Measurements from ENCODE around the gene NCOA5.

The NCOA5 gene

DNA sequence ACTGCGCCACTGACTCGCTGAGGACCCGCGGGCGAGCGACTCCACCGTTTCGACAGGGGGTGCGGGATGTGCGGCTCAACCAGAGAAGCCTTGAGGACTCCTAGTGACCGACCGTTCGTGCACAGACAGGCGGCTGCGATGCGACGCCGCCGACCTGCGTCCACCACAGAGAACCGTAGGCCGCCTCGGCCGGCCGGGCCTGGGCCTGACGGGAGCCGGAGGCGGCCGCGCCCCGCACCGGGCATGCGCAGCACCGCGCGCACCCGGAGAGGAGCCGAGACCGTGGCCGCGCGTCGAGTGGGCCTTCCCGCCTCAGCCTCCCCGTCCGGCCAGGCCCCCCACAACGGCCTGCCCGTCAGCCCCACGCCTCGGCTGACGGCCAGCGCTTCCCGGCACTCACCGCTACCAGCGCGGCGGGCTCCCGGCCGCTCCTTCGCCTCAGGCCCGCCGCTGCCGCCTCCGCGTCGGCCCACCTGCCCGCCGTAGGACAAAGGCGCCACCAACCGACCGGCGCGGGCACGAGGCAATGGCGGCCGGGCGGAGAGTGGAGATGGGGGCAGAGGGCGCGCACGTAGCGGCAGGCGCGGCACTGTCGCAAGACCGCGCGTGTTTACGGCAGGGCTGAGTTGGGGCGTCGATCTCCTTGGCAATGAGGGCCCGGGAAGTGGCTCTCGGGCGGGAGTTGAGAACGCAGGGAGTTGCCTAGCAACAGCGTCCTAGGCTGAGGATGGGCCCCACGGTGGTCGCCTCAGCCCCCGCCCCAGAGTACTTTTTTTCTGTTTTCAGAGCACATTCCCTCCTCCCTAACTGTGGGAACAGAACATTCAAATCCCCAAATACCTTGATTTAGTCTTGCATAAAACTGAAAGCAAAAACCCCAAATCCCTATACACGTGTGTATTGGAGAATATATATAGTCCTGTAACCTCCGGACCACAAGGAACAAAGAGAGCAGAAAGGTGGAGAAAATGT lies at the start of gene NCOA5:
NCOA5 (minus strand) TSS at position 546 of the 972 bp plus-strand sequence. CDS start 10,538 bp downstream, outside the sequence.
- DNase-seq = peak; percentile 93

DNA sequence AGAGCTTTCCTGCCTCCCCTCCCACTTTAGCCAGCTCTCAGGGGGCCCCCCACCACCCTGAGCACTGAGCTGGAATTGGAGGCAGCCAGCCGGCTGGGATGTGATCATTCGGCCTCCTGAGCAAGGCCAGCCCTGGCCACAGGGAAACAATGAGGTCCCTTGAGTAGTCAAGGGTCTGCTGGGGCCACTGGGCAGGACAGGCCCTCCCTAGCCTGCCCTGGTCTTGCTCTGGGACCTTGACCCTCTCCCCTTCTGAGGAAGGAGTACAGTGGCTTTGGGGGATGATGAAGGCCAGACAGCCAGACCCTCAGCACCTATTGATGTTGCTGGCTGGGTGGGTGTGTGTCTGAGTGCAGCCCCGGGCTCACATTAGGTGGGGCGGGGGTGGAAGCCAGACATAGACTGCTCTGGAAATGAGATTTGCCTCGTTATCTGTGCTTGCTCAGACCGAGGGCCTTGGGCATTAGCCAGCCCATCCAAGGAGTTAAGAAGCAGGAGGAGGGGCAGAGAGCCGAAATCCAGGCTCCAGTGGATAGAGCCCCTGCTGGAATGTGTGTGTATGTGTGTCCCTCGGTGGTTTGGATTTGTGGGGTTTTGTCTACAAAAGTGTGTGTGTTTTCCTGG lies 49.6 kb upstream of the NCOA5 start:
- DNase-seq = no peak

DNA sequence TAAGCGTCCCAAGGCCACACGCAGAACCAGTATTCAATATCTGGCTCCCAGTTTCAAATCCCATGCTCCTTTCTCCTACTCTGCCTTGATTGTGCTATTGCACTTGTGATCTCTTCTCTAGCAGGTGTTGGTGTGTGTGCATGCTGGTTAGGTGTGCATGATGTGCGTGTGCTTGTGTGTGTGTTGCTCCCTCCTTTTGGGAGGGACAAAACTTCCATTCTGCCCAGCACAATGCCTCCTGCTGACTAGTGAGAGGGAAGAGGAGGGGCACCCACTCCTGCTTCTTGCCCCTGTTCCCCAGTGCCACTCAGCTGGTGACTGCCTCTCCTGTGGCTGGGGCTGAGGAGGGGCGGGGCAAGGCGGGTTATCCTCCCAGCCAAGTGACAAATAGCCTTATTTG lies 48.1 kb upstream of the NCOA5 start:
- DNase-seq = no peak

DNA sequence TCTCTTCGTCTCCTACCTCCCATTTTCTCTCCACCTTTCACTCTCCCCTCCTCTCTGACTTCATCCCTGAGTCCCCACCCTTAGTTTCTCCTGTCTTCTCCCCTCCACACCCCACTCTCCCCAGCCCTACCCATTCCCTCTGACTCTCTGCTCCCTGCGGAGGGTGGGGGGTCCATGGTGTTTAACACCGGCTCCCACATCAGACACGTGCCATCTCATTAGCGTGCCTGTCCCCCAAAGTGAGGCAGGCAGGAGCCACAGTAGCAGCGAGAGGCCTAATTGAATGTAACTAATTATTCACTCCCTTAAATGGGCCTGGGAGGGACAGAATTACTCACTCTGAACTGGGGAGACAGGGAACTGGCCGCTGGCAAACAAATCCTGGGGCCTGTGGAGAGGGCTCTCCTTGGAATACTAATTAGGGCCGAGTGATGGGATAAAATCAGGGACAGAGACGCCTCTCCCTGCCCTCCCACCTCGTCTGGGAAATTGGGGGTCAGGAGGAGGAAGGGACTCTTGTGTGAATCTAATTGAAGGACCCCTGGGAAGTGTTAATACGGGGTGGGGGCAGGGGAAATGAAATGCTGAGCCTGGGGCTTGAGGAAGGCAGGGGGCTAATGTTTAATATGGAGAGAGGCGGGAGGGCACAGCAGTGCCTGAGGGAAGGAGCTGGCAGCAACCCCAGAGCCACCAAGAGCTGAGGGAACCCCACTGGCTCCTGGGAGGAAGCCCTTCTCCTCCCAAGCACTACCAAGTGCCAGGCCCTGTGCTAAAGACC lies 46.3 kb upstream of the NCOA5 start:
- DNase-seq = no peak

DNA sequence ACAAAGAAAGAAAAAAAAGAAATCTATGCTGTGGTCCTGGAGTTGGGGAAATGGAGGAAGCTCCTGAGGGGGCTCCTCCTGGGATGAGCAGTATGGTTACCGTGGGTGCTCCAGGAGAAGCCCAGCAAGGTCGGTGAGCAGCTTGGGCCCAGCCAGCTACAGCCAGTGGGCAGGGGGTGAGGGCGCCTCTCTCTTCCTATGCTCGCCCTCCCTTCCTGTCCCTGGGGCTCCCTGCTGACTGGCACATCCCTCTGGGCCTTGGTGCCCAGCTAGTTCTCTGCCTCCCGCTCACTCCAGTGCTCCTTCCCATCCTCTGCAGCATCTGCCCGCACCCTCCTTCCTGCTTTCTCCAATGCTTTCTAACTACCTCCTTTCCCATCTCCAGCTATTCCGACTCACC lies 45.0 kb upstream of the NCOA5 start:
- no peak for DNase-seq

DNA sequence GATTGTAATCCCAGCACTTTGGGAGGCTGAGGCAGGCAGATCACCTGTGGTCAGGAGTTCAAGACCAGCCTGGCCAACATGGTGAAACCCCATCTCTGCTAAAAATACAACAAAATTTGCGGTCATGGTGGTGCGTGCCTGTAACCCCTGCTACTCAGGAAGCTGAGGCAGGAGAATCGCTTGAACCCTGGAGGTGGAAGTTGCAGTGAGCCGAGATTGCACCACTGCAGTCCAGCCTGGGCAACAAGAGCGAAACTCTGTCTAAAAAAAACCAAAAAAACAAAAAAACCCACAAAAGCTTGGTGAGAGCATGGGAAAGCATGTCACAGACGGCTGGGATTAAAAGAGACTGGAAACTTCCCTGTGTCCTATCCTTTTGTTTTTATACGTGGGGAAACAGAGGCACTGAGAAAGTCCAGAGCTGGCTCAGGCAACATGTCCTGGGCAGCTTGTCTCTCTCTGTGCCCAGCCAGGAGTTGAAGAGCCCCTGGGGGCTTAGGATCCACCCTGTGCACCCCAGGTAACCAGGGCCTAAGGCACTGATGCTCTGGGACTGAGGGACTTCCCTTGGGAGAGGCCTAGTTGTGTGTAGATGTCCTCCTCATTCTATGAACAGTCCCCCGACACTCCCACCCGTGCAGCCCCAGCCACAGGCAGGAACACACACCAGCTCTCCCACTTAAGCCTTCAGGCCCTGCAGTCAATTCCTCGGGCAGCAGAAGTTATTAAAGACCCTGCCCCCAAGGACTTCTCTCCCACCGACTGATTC lies 44.3 kb upstream of the NCOA5 start:
- DNase-seq = no peak

DNA sequence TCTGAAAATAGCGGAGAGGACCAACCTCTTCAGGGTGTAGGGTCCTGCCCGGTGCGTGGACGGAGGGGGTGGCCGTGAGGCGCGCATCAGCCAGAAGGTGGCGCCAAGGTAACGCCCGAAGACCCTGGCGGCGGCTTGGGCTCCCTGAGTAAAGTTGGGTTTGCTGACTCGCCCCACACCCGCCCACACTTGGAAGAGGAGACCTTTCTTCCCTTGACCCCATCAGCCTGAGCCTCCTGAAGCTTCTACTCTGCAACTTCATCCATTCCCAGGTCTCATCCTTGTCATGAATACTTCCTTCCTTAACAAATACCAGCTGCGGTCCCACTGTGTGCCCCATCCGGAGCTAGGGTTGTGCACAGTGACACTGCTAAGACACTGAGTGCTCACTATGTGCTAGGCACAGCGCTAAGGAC lies 43.0 kb upstream of the NCOA5 start:
- DNase-seq = peak; percentile 68

DNA sequence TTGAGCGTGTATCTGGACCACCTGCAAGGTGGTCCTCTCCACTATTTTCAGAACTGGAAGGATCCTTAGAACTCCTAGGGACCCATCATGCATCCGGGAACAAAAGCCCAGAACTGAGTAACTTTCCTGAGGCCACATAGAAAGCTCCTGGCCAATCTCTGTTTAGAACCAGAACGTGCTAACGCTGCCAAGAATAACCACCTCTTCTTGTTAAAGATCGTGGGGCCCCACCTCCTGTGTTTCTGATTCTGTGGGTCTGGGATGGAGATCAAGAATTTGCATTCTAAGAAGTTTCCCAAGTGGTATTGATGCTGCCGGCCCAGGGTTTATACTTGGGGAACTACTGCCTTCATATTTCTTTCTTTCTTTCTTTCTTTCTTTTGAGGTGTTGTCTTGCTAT lies 41.6 kb upstream of the NCOA5 start:
- no peak for DNase-seq

DNA sequence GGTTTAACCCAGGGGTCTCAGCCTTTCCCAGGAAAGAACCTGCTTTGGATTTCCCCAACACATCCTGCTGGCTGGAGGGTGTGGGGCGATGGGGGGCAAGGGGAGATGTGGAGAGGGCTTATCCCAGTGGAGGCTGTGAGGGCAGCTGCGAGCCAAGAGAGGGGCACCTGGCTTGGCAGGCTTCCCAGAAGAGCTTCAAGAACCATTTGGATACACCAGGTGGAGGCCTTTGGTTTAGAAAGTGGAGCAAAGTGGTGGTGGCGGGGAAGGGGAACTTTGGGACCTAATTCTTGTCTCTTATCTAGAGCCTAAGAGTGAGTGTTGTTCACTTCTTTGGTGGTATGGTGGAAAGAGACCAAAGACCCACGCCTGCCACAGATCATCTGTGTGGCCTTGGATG lies 40.8 kb upstream of the NCOA5 start:
- no peak for DNase-seq

DNA sequence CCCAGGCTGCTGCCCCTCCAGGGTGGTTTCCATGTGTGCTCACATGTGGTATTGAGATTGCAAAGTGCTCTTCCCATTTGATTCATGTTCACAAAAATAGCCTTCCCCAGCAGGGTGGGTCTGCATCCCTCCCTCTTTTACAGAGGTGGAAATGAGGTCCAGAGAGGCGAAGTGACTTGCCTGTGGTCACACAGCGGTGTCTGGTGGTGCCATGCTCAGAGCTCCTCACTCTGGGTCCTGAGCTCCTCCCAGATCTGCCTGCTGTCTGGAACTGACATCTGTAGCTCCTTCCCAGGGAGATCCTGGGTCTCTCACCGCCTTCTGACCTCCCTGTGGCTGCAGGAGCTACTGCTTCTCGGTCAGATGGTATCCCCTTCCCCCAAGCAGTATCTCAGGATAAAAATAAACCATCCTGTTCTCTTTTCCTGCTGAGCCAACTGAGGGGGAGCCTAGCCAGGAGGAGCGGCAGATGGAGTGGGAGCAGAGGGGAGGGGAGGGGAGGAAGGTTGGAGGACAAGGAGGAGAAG lies 40.3 kb upstream of the NCOA5 start:
- no peak for DNase-seq

DNA sequence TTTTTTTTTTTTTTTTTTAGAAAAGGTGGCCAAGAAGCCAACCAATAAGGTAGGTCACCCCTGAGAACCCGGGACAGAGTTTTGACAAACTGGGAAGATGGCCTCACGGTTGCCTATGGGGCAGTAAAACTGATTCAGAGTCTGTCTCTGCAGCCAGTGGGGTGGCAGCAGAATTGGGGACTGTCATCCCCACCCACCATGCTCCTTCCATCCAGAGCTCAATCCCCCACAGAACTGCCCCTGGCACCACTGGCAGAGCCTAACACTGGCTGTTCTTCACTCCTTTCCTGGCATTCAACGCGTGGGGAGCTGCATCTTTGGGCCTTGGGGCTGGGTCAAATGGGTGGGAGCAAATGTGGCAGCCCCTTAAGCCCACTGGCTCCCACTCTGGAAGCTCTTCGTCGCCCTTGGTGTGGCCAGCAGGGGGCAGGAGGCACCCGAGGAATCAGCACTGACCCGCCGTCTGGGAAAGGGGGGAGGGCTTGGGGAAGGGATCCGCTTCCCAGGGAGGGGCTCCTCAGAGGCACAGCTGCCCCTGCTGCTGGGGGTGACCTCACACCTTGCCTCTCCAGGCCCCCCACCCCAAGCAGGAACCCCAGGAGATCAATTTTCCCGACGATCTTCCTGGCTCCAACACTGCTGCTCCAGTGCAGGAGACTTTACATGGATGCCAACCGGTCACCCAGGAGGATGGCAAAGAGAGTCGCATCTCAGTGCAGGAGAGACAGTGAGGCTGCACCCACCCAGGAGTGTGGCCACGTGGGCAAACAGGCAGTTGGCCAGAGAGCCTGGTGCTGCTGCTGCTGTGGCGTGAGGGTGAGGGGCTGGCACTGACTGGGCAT lies 38.8 kb upstream of the NCOA5 start:
- DNase-seq = no peak

DNA sequence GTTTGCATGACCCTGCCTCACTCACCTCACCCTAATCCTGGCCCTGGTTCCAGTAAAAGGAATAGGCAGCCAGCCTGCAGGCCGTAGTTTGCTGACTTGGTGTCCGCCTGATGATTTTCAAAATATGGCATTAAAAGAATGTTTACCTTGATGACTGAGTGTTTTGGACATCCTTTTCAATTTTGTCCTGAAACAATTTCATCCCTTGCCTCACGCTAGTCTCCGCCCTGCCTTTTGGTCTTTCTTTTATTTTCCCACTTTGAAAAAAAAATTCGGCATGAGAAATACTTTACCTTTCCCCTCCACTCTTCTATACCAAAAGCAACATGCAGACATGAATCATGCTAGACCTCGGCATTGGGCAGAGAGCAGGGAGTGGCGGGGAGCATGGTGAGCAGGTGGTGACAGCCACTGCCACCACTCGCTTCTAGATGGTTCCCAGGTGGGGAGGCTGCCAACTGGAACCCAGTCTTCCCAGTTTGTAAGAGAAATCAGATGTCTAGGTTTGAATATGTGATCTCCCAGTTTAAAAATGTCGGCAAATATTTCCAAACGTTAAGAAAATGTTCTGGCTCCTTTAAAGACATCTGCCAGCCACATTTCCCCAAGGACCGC lies 37.7 kb upstream of the NCOA5 start:
- DNase-seq = no peak

DNA sequence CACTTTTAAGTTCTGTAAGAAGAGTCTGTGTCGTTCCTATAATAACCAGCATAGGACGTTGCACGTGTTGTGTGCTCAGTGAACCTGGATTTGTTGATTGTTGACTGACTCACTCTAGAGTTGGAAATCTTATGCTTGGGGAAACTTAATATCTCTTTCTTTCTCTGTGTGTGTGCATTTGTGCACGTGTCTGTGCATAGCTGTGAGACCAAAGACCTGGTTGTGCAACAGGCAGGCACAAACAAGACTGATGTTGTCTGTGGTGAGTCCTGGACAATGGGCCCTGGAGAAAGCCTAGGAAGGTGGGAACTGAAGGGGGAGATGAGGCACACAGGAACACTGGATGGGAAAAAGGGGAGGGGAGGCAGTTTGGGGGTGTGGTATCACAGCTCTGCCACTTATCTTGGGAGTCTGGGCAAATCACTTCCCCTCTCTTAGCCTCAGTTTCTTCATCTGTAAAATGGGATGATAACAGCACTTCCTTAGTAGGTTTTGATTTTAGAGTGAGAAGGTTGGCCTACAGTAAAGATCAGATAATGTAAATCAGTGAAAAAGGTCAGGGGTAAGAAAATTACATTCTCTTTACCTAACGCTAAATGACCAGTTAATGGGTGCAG lies 36.8 kb upstream of the NCOA5 start:
- DNase-seq = no peak

DNA sequence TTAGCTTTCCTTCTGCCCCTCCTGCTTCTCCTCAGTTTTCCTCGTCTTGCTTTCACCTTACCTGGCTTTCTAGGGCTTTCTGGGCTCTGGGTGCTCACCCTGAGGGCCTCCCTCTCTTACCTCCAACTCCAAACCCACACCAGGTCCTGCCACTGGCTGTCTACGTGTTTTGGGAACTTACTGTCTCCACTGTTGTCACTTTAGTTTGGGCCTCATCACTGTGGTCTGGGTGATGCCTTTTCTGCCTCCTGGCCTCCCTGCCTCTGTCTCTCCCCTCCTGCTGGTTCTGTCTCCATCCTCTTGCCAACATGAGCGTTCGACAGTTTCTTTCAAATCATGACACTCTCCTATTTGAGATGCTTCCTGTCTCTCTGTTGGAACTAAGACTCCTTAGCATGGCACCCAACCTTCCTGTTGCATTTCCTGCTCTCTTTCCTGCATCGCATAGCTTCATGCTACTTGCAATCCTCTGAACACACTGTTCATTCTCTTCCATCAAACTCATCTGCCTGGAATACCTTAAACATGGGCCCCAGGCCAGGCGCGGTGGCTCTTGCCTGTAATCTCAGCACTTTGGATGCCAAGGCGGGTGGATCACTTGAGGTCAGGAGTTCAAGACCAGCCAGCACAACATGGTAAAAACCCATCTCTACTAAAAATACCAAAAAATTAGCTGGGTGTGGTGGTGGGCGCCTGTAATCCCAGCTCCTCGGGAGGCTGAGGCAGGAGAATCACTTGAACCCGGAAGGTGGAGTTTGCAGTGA lies 33.9 kb upstream of the NCOA5 start:
- DNase-seq = no peak

DNA sequence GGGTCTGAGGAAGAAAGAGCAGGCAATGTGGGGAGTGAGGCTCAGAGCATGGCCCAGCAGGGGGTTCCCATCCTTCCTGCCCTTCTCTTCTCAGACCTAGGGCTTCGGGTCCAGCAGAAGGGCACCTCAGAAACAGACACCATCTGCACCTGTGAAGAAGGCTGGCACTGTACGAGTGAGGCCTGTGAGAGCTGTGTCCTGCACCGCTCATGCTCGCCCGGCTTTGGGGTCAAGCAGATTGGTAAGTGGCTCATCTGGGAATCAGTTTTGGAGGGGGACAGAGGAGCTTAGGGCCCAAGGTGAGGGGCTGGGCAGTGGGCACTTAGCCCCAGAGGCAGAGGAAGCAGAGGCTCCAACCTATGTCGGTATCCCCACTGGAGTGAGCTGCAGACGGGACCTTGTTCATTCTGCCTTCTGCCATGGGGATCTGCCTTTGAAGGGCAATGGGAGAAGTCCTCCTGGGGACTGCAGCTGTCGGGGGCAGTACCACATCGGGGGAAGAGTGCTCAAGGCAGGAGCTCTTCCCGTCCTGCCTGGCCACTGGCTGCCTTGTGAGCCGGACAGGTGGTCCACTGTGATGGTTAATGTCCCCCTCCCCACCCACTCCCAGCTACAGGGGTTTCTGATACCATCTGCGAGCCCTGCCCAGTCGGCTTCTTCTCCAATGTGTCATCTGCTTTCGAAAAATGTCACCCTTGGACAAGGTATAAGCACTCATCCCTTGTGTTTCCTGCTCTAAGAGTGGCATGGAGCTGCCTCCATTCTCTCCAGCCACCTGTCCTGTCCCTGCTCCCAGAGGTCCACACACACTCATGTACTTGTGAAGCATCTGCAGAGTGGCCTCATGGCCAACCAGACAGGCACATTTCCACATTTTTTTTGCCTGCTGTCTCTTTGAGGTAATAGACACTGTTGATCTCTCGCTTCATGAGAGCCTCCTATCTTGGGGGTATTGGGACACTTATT lies 33.0 kb upstream of the NCOA5 start:
- no peak for DNase-seq

DNA sequence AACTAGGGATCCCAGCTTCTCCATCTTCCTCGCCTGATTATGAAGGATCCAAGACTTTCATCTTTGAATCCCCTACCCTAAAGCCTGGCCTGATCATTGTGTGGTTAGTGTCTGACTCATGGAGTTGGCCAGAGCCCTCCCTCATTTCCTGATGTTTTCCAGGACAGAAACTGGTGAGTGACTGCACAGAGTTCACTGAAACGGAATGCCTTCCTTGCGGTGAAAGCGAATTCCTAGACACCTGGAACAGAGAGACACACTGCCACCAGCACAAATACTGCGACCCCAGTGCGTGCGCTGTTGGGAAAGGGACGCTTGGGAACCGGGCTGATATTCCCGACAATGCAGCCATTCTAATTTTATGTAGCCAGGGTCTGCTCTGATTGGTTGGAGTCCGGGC lies 32.3 kb upstream of the NCOA5 start:
- DNase-seq = no peak

DNA sequence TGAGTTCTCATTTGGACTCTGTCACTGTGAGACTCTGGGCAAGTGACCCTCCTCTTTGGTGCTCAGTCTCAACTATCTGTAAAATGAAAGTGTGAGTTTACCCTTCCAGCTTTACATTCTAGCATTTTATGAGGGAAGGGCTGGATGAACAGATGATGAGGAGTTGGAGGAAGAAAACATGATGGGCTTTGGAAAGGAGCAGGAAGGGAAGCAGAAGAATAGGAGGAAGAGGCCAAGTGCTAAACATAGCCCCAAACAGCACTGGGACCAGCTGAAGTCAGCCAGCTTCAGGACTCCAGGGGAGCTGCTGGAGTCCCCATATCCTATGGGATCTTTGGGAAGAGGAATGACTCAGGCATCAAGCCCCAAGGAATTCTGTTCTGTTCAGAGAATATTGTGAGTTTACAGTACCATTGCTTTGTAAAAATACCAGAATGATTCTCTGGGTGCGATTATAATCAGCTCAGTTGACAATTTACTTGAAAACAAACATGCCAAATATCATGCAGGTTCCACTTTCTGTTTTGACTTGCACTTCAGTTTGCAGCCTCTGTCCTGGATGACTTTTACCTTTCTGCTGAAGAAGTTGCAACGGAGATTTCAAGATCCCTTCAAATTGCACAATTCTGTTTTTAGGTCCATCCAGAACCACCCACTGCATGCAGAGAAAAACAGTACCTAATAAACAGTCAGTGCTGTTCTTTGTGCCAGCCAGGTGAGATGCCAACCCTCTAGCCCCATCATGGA lies 31.6 kb upstream of the NCOA5 start:
- DNase-seq = no peak

DNA sequence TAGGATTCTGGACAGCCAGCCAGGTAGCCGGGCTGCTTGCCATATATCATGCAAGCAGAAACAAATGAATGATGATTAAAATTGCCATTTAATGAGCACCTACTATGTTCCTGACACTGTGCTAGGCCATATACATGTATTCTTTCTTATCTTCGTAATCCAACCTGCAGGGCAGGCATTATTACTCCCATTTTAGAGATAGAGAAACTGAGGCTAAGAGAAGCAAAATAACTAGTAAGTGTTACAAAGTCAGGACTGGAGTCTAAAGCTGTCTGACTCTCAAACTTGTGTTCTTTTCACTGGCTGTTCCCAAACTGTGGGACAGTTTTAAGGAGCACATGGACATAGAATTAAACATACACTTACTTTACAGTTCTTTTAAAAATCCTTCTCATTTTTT lies 30.4 kb upstream of the NCOA5 start:
- no peak for DNase-seq
